A204.1 (cell line): ENCODE results near the gene GJB6.
A peak's percentile ranks its signal among the peaks of the same experiment; 100 is the strongest.
"Not testable (repeated sequence)": the region's sequence is repeated elsewhere in the genome, so short reads cannot be mapped to it uniquely, and the experiment has no call there.

Experiments
- FAIRE-seq: peaks from 2 replicates; lab custom pipeline; 2012; peaks lifted over from hg19 to GRCh38; lab: Jason Lieb, UNC

GJB6 gene

GRCh38 chr13:20231839-20232555 lies at the start of gene GJB6:
TSS of gene GJB6 (minus strand) at chr13:20232319. CDS start at chr13:20223480, 8,839 bp downstream.
- no peak for FAIRE-seq

GRCh38 chr13:20276901-20277300 lies 44.8 kb upstream of the GJB6 start:
- FAIRE-seq = not testable (repeated sequence)

GRCh38 chr13:20274466-20274865 lies 42.3 kb upstream of the GJB6 start:
- no peak for FAIRE-seq

GRCh38 chr13:20272588-20273171 lies 40.6 kb upstream of the GJB6 start:
- FAIRE-seq = no peak

GRCh38 chr13:20272104-20272503 lies 40.0 kb upstream of the GJB6 start:
- no peak for FAIRE-seq

- no peak for FAIRE-seq
These were observed 39.3 kb upstream of the GJB6 start for GRCh38 chr13:20271441-20271840.

GRCh38 chr13:20270163-20270865 lies 38.2 kb upstream of the GJB6 start:
- FAIRE-seq = no peak

- no peak for FAIRE-seq
These were observed 32.3 kb upstream of the GJB6 start for GRCh38 chr13:20264271-20265018.

GRCh38 chr13:20263393-20264044 lies 31.4 kb upstream of the GJB6 start:
- FAIRE-seq = no peak

GRCh38 chr13:20258963-20259288 lies 26.8 kb upstream of the GJB6 start:
- FAIRE-seq = no peak

- no peak for FAIRE-seq
These were observed 26.3 kb upstream of the GJB6 start for GRCh38 chr13:20258208-20258962.

- FAIRE-seq = no peak
These were observed 22.0 kb upstream of the GJB6 start for GRCh38 chr13:20254076-20254475.

GRCh38 chr13:20249913-20250312 lies 17.8 kb upstream of the GJB6 start:
- FAIRE-seq = peak; percentile 66

GRCh38 chr13:20247963-20248362 lies 15.8 kb upstream of the GJB6 start:
- FAIRE-seq = no peak

GRCh38 chr13:20247403-20247802 lies 15.3 kb upstream of the GJB6 start:
- FAIRE-seq = no peak

GRCh38 chr13:20241593-20241992 lies 9.5 kb upstream of the GJB6 start:
- FAIRE-seq = no peak

- no peak for FAIRE-seq
These were observed 7.6 kb upstream of the GJB6 start for GRCh38 chr13:20239748-20240147.

GRCh38 chr13:20232556-20233277 lies 598 bp upstream of the GJB6 start:
- FAIRE-seq = no peak

GRCh38 chr13:20230913-20231838 lies 943 bp downstream of the GJB6 start:
- no peak for FAIRE-seq

GRCh38 chr13:20227730-20228129 lies 4.4 kb downstream of the GJB6 start:
- FAIRE-seq = no peak
